ENCODE results near the gene ZNF79.
A peak's percentile ranks its signal among the peaks of the same experiment; 100 is the strongest.

The ZNF79 gene

DNA sequence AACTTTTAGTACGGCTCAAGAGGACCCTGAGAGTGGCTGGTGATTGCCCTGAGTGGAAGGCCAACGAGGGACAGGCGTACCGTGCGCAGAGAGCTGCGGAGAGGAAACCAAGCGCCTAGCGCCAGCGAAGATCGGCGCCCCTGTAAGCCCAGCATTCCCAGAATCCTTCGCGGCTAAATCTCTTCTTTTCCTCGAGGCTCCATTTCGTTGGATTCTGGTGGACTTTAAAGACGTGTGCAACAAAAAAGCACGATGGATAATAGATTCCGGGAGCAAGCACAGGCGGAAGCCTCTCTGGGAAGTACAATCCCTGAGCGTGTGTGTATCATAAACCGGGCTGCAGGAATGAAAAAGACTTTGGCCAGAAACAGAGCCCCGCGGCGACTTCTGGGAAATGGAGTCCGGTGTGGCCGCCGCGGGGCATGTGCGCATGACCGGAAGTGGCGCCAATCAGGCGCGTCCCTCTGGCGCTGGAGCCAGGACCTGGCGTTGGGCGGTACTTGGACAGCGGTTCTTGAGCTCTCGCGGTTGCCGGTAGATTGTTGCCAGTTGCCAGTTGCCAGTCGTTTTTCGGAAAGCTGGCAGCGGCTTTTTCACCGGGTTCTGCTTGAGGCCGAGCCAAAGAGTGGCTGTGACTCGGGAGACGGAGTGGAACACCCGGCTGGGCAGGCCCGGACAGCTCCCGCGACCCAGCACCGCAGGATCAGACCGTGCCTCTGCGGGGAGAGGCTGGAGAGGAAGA is at the start of gene ZNF79:
Gene ZNF79, plus strand, starts transcription at position 449 of the 742 bp plus-strand sequence. CDS start 406 bp downstream, outside the sequence.
- DNase-seq (ENCODE audit: low read depth in 2 of 2), result peak; percentile 84 to 88

DNA sequence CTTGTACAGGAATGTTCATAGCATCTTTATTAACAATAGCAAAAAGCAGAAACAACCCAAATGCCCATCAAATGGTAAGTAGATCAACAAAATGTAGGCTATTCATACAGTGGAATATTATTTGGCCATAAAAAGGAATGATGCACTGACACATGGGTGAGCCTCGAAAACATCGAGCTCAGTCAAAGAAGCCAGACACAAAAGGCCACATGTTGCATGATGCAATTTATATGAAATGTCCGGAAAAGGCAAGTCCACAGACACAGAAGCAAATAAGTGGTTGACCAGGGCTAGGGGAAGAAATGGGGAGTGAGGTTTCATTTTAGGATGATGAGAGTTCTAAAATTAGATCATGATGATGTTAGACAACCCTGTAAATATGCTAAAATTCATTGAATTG is 43.7 kb upstream of the ZNF79 start:
- no peak for DNase-seq (ENCODE audit: low read depth in 2 of 2)

DNA sequence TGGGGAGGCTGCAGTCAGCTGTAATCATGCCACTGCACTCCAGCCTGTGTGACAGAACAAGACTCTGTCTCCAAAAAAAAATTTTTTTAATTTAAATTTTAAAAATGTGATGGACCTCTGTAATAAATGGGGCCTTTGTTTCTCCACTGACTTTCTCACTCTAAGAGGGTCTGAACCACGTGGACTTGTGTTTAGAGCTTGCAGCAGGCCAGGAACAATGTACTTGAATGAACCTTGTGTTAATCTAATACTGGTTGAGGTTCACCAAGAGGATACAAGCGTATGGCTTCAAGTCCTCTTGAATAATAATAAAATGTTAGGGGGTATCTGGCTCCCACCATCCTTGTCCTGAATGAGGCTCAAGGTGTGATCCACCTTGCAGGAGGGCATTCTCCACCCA is 41.6 kb upstream of the ZNF79 start:
- DNase-seq (ENCODE audit: low read depth in 2 of 2), result no peak

DNA sequence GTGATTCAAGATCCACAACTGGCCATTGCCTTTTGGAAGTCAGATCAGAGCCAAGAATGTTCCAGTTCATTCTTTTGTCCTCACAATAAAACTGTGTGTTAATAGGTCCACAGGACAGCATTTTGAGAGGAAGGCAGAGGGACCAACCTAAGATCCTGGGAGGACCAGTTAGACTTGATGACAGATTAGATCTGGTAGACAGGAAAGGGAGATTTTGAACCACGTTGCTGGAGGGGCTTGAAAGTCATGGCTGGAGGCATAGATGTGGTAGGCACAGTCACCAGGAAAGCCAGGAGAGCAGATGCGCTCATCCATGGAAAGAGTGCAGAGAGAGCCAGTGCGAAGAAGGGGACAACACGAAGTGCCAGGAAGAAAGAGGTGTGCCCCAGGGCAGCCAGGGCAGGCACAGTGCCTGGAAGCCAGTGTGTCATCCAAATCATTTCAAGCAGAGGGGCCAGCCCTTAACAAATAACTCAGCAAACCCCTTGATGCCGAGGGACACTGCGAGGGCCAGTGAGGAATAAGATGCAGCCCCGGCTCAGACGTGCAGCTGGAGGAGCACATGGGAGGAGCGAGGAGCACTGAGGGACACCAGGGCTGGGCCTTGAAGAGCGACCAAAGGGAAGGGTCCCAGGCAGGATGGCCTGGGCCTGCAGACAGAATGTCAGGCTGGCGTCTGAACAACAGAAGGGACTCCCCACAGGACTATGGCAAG is 40.0 kb upstream of the ZNF79 start:
- no peak for DNase-seq (ENCODE audit: low read depth in 2 of 2)

DNA sequence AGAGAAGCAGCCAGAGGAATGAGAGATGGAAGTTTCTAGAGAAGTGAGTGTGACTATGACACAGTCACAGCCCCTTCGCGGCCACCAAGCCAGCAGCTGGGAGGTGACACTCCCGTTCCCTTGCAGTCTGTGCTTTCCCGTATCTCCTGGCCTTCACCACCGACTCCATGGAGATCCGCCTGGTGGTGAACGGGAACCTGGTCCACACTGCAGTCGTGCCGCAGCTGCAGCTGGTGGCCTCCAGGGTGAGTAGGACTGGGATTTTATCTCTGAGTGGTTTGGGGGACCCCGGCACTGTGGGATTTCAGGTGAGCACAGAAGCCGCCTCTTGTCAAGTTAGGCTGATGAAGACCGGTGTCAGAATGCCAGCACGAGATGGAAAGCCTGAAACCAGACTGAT is 39.3 kb upstream of the ZNF79 start:
- no peak for DNase-seq (ENCODE audit: low read depth in 2 of 2)

DNA sequence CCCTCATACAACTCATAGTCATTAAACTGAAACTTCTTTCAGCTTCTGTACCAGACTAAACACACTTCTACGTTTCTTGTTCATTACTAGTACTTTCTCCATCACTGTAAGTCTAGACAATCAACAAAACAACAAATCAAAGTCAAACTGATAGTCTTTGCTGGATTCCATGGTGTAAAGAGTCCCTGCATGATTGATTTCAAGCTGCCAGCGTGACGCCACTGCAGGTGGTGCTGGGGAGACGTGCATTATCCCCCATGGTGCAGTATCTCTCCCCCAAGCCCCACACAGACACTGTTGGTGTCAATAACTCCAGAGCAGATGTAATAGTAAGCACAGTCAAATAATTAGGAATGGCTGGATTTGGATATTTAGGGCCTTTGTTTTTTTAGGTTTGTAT is 37.9 kb upstream of the ZNF79 start:
- no peak for DNase-seq (ENCODE audit: low read depth in 2 of 2)

DNA sequence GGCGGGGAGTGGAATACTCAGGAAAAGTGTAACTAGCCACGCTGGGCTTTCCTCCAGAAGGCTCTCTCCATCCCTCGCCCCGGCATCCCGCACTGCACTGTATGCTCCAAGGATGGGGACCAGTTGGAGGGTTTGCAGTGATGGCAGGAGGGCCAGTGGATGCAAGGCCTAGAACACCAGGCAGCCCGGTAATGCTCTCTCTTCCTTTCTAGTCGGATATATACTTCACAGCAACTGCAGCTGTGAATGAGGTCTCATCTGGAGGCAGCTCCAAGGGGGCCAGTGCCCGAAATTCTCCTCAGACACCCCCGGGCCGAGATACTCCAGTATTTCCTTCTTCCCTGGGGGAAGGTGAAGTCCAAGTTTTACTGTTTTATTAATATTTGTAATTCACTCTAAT is 37.2 kb upstream of the ZNF79 start:
- no peak for DNase-seq (ENCODE audit: low read depth in 2 of 2)

DNA sequence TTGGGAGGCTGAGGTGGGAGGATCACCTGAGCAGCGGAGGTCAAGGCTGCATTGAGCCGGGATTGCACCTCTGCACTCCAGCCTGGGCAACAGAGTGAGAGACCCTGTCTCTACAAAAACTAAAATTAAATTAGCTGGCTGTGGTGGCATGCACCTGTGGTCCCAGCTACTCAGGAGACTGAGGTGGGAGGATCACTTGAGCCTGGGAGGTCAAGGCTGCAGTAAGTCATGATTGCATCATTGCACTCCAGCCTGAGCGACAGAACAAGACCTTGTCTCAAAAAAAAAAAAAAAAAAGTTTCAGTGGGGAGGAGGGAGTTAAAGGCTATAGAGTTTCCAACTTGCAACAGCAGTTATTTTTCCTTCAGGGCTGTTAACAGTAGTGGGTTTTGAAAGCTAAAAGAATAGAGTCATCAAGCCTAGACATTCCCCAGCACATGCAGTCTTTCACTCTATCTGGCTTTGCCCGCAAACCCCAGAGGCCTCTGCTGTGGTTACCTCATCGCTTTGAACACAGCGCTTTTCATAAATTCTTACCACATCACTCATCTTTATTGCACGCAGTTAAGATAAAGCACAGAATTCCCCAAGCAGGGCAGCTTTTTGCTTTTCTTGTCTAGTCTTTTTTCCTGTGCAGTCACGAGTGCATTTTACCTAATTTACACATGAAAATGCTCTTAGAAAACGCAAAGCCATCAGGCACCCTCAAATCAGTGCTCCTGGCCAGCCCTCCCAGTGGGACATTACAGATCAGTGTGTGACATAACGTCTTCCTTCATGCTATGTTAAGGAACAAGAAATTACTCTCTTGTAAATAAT is 35.9 kb upstream of the ZNF79 start:
- peak; percentile 72 to 81 for DNase-seq (ENCODE audit: low read depth in 2 of 2)

DNA sequence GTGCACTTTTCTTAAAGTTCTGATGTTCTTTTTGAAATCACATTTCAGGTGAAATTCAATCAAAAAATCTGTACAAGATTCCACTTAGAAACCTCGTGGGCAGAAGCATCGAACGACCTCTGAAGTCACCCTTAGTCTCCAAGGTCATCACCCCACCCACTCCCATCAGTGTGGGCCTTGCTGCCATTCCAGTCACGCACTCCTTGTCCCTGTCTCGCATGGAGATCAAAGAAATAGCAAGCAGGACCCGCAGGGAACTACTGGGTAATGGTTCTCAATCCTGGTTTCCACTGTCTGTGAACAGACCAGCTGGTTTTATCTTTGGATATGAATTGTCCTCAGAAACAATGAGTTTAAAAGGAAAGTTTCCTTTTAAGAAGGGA is 35.3 kb upstream of the ZNF79 start:
- DNase-seq (ENCODE audit: low read depth in 2 of 2), result no peak

DNA sequence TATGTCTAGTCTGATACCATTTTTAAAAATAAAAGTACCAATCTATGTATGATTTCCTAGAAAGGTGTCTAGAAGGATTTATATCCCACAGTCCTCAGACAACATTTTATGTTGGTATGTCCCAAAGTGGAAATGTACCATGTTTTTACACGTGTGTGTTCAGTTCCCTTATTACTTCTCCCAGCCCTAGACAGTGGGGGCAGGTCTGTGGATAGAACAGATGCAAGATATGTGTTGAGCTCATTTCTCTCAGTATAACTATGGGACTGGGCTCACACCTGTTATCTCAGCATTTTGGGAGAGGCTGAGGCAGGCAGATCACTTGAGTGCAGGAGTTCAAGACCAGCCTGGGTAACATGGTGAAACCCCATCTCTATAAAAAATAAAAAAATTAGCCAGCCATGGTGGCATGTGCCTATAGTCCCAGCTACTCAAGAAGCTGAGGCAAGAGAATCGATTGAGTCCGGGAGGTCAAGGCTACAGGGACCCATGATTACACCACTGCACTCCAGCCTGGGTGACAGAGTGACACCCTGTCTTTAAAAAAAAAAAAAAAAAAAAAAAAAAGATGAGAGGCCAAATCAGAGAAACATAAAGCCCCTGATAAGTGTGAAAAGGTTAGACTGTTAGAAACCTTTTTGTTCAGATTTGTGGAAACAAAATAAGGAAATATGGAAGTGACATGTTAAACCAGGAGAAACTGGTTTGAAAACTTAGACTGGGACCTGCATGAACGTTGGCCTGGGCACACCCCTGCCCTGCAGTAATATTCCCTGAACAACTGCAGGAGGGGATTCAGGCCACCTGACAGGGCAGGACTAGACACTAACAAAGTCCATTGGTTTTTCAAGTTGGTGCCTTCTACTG is 34.6 kb upstream of the ZNF79 start:
- no peak for DNase-seq (ENCODE audit: low read depth in 2 of 2)

DNA sequence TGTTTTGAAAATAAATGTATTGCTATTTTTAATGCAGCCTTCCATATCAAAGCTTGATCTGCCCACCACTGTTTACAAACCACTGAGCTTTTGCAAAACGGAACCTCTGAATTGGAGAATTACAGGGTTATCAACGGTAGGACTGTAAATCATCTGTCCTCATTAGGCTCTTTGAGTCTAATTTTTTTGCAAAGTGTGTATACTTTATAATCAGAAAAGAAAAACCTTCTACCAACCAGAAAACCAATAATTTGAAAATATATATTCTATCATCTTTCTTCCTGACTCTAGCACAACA is 34.0 kb upstream of the ZNF79 start:
- no peak for DNase-seq (ENCODE audit: low read depth in 2 of 2)

DNA sequence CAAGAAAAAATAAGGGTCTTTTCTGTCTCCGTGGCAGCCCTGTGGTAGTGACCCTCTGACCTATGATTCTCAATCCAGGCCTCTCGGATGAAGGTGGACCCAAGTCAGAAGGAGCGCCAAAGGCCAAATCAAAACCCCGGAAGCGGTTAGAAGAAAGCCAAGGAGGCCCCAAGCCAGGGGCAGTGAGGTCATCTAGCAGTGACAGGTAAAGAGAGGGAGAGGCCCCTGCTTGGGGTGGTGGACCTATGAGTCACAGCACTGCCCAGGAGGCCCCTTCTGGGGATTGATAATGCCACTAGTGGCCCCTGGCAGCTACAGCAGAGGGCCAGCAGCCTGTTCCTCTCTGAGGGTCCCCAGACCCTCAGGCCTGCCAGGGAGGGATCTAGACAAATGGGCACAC is 33.6 kb upstream of the ZNF79 start:
- DNase-seq (ENCODE audit: low read depth in 2 of 2), result no peak

DNA sequence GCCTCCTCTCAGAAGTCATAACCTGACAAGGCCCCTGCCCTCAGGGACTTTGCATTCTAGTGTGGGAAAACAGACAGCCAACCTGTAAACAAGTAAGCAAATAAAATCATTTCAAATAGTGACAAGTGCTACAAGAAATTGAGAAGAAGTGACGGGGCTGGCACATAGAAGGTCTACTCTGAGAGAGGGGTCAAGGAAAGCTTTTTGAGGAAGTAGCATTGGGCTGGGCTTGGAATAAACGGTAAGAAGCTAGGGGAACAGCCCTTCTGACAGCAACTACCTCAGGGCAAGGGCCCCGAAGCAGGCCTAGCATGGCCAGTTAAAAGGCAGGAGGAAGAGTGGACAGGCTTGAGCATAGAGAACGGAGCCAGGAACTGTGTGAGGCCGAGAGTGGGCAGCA is 32.0 kb upstream of the ZNF79 start:
- no peak for DNase-seq (ENCODE audit: low read depth in 2 of 2)

DNA sequence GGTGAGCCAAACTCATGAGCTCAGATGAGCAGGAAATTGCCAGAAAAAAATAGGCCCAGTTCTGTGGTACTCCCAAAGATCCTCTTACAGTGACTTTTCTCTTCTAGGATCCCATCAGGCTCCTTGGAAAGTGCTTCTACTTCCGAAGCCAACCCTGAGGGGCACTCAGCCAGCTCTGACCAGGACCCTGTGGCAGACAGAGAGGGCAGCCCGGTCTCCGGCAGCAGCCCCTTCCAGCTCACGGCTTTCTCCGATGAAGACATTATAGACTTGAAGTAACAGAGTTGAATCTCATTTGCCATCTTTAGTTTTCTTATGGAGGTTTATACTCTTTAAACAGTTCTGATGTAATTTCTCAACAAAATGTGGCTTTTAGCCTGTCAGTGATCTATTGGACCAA is 31.2 kb upstream of the ZNF79 start:
- no peak for DNase-seq (ENCODE audit: low read depth in 2 of 2)

DNA sequence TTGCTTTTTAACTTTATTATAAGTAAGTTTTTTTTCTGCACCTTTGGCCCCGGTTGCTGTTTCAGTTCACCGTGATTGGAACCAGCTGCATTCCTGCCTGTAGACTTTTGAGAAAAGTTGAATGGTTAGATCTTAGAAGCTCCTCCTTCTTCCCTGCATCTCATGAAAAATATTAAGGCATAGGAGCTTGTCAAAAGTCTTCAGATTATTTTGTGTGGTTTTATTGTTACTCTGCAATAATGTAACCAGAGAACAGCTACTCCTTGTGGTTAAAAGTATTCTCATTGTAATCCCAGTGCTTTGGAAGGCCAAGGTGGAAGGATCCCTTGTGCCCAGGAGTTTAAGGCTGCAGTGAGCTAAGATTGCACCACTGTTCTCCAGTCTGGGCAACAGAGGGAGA is 30.5 kb upstream of the ZNF79 start:
- DNase-seq (ENCODE audit: low read depth in 2 of 2), result no peak

DNA sequence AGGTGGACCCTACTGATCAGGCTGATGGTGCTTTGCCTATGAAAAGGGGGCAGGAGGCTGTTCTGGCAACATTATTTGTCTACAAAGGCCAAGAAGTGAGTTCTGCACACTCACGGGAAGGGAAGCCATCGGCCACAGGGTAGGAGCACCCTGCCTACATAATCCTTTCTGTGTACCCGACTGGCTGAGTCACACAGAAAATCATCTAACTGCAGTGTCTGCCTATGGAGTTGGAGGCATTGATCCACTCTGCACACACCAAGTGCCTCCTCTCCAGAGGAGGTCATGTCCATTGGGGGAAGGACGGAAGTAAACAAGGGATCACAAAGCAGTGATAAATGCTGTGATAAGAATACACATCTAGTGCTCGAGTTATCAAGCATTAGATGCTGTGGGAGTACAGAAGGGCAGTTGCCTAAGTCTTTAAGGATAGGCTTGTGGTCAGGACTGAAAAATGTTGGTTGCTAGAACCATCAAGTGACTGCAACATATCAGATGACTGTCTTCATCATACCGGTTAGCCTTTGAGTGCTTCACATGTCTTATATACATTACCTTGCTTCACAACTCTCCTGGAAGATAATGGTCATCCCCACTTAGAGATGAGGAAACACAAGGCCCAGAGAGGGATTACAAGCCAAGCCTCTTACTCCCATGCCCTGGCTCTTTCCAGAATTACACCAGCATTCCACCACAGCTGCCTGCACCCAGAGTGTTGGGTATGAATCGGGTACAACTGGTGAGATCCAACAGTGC is 28.5 kb upstream of the ZNF79 start:
- DNase-seq (ENCODE audit: low read depth in 2 of 2), result no peak

DNA sequence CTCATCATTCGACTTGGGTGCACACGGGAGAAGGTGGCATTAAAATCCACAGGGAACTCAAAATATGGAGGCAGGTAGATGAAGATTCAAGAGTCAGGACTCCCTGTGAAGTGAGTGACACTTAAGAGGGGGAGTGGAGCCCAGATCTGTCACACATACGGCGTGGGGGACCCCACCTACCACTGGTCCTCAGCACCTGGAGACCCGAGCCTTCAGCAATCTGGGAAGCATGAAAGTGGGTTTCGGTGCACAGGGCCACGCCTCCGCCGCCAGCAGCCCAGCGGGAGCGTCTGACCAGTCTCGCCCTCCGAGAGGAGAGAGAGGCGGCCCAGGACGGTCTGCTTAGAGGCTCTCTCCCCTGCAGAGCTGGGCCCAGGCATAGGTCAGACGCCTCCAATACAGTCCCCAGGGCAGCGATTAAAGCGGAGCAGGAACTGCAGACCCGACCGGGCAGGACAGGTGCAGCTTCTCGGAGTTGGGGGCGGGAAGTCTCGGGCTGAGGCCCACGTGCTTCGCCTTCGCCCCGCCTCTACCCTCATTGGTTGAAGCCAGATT is 27.9 kb upstream of the ZNF79 start:
- no peak for DNase-seq (ENCODE audit: low read depth in 2 of 2)

DNA sequence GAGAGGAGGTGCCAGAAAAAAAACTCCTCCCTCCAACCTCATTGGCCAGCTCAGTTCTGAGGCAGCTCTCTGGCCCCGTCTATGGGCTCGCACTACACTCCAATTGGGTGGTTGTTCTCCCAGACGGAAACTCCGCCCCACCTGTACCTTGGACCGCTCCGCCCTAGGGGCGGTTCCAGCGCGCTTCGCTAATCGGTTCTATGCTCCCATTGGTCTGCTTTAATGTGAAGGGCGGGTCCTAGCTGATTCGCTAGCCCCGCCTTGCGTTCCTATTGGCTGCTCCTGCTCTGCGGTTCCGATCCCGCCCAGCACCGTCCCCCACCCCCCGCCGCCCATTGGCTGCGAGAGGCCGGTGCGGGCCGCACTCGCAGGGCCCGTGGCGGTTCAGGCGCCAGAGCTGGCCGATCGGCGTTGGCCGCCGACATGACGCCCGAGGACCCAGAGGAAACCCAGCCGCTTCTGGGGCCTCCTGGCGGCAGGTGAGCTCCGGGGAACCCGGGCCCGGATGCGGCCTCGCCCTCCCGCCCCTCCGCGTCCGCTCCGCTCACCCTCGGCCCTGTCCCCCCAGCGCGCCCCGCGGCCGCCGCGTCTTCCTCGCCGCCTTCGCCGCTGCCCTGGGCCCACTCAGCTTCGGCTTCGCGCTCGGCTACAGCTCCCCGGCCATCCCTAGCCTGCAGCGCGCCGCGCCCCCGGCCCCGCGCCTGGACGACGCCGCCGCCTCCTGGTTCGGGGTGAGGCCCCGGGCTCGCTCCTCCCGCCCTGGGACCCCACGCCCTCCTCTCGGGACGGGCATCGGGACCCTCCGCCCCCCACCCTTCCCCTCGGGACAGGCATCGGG is 27.2 kb upstream of the ZNF79 start, which contains the start of gene SLC2A8:
Gene SLC2A8, plus strand, starts transcription at position 362 of the 838 bp plus-strand sequence. Its CDS starts 62 bp downstream, at position 424.
- DNase-seq (ENCODE audit: low read depth in 2 of 2), result peak; percentile 69 to 78

DNA sequence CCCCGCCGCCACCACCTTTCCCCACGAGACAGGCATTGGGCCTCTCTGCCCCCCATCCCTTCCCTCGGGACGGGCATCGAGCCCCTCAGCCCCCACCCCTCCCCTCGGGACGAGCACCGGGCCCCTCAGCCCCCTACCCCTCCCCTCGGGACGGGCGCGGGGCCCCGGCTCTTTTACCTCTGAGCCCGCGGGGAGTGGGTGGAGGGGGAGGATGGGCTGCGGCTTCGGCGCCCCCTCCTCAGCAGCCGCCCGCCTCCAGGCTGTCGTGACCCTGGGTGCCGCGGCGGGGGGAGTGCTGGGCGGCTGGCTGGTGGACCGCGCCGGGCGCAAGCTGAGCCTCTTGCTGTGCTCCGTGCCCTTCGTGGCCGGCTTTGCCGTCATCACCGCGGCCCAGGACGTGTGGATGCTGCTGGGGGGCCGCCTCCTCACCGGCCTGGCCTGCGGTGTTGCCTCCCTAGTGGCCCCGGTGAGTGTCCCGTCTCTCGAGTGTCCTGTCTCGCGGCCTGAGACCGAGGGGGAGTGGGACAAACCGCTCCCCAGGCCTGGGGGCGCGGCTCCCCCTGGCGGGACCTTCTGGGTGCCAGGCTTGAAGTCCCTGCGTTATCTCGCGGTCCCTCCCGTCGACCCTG is 26.4 kb upstream of the ZNF79 start:
- DNase-seq (ENCODE audit: low read depth in 2 of 2), result no peak
